PC-9 (cell line): ENCODE measurements around the gene SIGLEC7. TPM values are rescaled to one million over a fixed set of nuclear protein-coding genes. Genes with fewer than 3 reads are reported as not detected.

Experiments
- BruUV-seq: library from RNA; stranded (reverse); fragments of 400-500 nt; replicated peaks from 2 replicates; lab custom pipeline; 2021; lab: Mats Ljungman, UMichigan
- CTCF ChIA-PET: fragments of 300-600 bp; sonication (Branson Sonifier 250); formaldehyde crosslinking; loops from one replicate; lab custom pipeline; 2022; ENCODE audit warnings: antibody characterized with exemption; lab: Charles Lee
- POLR2A ChIA-PET: fragments of 300-600 bp; sonication (Branson Sonifier 250); formaldehyde crosslinking; loops from one replicate; lab custom pipeline; 2022; ENCODE audit warnings: antibody characterized with exemption; ENCODE audit not compliant: unreplicated experiment; lab: Charles Lee
- DNase-seq, 2 experiments: peaks; one replicate each; pipeline versions ENCODE4 v3.0.0 to v3.0.0-alpha.2; 2015 to 2022; ENCODE audit warnings: mixed read lengths in 1 of 2
- H2AFZ ChIP-seq: fragments of 200-600 bp; sonication (generic); 2 replicates; pipeline ENCODE4 v1.8.1; 2017; ENCODE audit warnings: antibody characterized with exemption
- H3F3A ChIP-seq: fragments of 200-600 bp; sonication (generic); 2 replicates; pipeline ENCODE4 v1.8.1; 2017; ENCODE audit warnings: antibody characterized with exemption, mild to moderate bottlenecking, low read depth; ENCODE audit not compliant: insufficient read depth
- H3K27ac ChIP-seq: fragments of 200-600 bp; sonication (generic); 2 replicates; pipeline ENCODE4 v1.6.1; 2016; ENCODE audit warnings: mixed run types
- H3K27me3 ChIP-seq: fragments of 200-600 bp; sonication (generic); 2 replicates; pipeline ENCODE4 v1.6.1; 2016; ENCODE audit warnings: low read depth, mixed run types; ENCODE audit not compliant: insufficient read depth
- H3K36me3 ChIP-seq: fragments of 200-600 bp; sonication (generic); 2 replicates; pipeline ENCODE4 v1.6.1; 2016; ENCODE audit warnings: low read depth, mixed run types
- H3K4me1 ChIP-seq: fragments of 200-600 bp; sonication (generic); replicated peaks from 2 replicates; pipeline ENCODE4 v1.6.1; 2016; ENCODE audit warnings: mixed run types; ENCODE audit not compliant: insufficient read depth
- H3K4me2 ChIP-seq: fragments of 200-600 bp; sonication (generic); 2 replicates; pipeline ENCODE4 v1.6.1; 2017; ENCODE audit warnings: mixed run types
- H3K4me3 ChIP-seq: fragments of 200-600 bp; sonication (generic); 2 replicates; pipeline ENCODE4 v1.6.1; 2016; ENCODE audit warnings: mixed run types
- H3K79me2 ChIP-seq: fragments of 200-600 bp; sonication (generic); 2 replicates; pipeline ENCODE4 v1.6.1; 2017; ENCODE audit warnings: low read depth, mixed run types
- H3K9me2 ChIP-seq: fragments of 200-600 bp; sonication (generic); 2 replicates; pipeline ENCODE4 v1.8.1; 2017; ENCODE audit warnings: mild to moderate bottlenecking; ENCODE audit not compliant: insufficient read depth
- H3K9me3 ChIP-seq: fragments of 200-600 bp; sonication (generic); 2 replicates; pipeline ENCODE4 v1.8.1; 2016; ENCODE audit warnings: low read depth; ENCODE audit not compliant: insufficient read depth
- H4K20me1 ChIP-seq: fragments of 200-600 bp; sonication (generic); 2 replicates; pipeline ENCODE4 v1.8.1; 2017; ENCODE audit not compliant: insufficient read depth
- CTCF ChIP-seq: fragments of 200-600 bp; sonication (generic); conservative IDR thresholded peaks from 2 replicates; pipeline ENCODE4 v1.6.1; 2017; ENCODE audit warnings: mixed run types, antibody characterized with exemption, mild to moderate bottlenecking, moderate library complexity
- EZH2 ChIP-seq: fragments of 200-600 bp; sonication (generic); IDR thresholded peaks from 2 replicates; pipeline ENCODE4 v1.8.0; 2017; ENCODE audit warnings: antibody characterized with exemption, low read depth
- intact Hi-C: fragments of 100-400 bp; cut with micrococcal nuclease; formaldehyde crosslinking; loops from one replicate; pipeline ENCODE4 v1.10.0; 2022; ENCODE audit not compliant: unreplicated experiment
- total RNA-seq: library from RNA; stranded (reverse); gene quantifications from 2 replicates; pipeline ENCODE4 v1.2.3, GENCODE V29; 2021

SIGLEC7 gene
- total RNA-seq, 1 experiment from 2014 or later: not detected

- H3K4me1 ChIP-seq: no peaks in the 10 kb centered on the region
- no peaks in the 10 kb centered on the region for H3K36me3 ChIP-seq
- TF ChIP-seq EZH2: no peak
- no peak for TF ChIP-seq CTCF
- no TSS peak for BruUV-seq
- H3K9me2 ChIP-seq: no peaks in the 10 kb centered on the region
- no peaks in the 10 kb centered on the region for H3F3A ChIP-seq
- no peaks in the 10 kb centered on the region for H3K79me2 ChIP-seq
- no peak overlapping the region for H3K4me3 ChIP-seq
- POLR2A ChIA-PET: no interaction called here
- H3K9me3 ChIP-seq: no peaks in the 10 kb centered on the region
- intact Hi-C loops: no loop called here
- no peak for DNase-seq
- peaks cover 79% of the 10 kb centered on the region for H3K27me3 ChIP-seq
- CTCF ChIA-PET: no interaction called here
- no peak overlapping the region for H3K27ac ChIP-seq
- H2AFZ ChIP-seq: no peak overlapping the region
- no peak overlapping the region for H3K4me2 ChIP-seq
- H4K20me1 ChIP-seq: no peaks in the 10 kb centered on the region
These were observed 21.2 kb downstream of the SIGLEC7 start for GRCh38 chr19:51163257-51163656.

- no peak overlapping the region for H3K4me2 ChIP-seq
- no peak for TF ChIP-seq CTCF
- TF ChIP-seq EZH2: no peak
- H3K27me3 ChIP-seq: peaks cover 79% of the 10 kb centered on the region
- CTCF ChIA-PET: no interaction called here
- H3F3A ChIP-seq: no peaks in the 10 kb centered on the region
- H3K9me2 ChIP-seq: no peaks in the 10 kb centered on the region
- DNase-seq: no peak
- POLR2A ChIA-PET: no interaction called here
- H3K36me3 ChIP-seq: no peaks in the 10 kb centered on the region
- H3K9me3 ChIP-seq: no peaks in the 10 kb centered on the region
- no peak overlapping the region for H2AFZ ChIP-seq
- H3K79me2 ChIP-seq: no peaks in the 10 kb centered on the region
- intact Hi-C loops: no loop called here
- no peak overlapping the region for H3K4me3 ChIP-seq
- no TSS peak for BruUV-seq
- H3K4me1 ChIP-seq: no peaks in the 10 kb centered on the region
- H3K27ac ChIP-seq: no peak overlapping the region
- no peaks in the 10 kb centered on the region for H4K20me1 ChIP-seq
These were observed 22.1 kb downstream of the SIGLEC7 start for GRCh38 chr19:51164215-51164614.

DNA sequence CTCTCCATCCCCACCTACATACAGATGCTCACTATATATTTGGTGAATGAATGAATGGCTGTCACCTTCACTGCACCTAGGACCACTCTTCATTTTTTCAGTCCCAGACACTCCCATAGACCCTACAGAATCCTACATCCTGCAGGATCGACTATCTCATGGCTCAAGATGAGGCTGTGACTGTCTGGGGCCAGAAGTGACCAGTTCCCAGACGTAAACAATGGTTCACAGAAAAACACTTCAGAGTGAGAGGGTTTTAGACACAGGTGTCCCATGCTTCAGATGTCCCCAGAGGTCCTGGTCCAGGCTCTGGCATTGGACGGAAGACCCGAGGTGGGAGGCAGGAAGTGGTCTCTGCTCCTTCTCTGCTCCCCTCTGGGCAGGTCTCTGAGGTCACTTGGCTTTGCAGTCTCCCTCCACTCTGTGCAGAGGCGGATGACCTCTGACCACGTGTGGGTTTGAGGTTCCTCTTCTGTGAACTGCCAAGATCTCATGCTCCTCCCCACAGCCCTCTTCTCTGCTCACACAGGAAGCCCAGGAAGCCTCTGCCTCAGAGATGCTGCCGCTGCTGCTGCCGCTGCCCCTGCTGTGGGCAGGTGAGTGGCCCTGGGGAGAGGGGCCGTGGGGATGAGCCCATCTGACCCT lies 24.9 kb downstream of the SIGLEC7 start:
- no TSS peak for BruUV-seq
- intact Hi-C loops: loop anchor here (5.0 kb wide), 1 partner anchor 150 kb away; the partner anchor contains the start of gene KLK10
- DNase-seq: no peak
- no peak overlapping the region for H2AFZ ChIP-seq
- H3K27me3 ChIP-seq: peaks cover 81% of the 10 kb centered on the region
- no peaks in the 10 kb centered on the region for H3K79me2 ChIP-seq
- no peaks in the 10 kb centered on the region for H3K9me2 ChIP-seq
- no peaks in the 10 kb centered on the region for H3K9me3 ChIP-seq
- no peak overlapping the region for H3K27ac ChIP-seq
- ChIA-PET POLR2A (no interaction called here), CTCF (no interaction called here)
- no peaks in the 10 kb centered on the region for H3K36me3 ChIP-seq
- TF ChIP-seq EZH2 (no peak), CTCF (no peak)
- no peaks in the 10 kb centered on the region for H4K20me1 ChIP-seq
- H3K4me1 ChIP-seq: no peaks in the 10 kb centered on the region
- H3K4me3 ChIP-seq: no peak overlapping the region
- no peak overlapping the region for H3K4me2 ChIP-seq
- no peaks in the 10 kb centered on the region for H3F3A ChIP-seq
